ENCODE measurements around the gene ZC3H13.

GRCh38 chr13:45943120-45943519, 109.4 kb downstream of the ZC3H13 start:
- TF ChIP-seq, protein P1, sequence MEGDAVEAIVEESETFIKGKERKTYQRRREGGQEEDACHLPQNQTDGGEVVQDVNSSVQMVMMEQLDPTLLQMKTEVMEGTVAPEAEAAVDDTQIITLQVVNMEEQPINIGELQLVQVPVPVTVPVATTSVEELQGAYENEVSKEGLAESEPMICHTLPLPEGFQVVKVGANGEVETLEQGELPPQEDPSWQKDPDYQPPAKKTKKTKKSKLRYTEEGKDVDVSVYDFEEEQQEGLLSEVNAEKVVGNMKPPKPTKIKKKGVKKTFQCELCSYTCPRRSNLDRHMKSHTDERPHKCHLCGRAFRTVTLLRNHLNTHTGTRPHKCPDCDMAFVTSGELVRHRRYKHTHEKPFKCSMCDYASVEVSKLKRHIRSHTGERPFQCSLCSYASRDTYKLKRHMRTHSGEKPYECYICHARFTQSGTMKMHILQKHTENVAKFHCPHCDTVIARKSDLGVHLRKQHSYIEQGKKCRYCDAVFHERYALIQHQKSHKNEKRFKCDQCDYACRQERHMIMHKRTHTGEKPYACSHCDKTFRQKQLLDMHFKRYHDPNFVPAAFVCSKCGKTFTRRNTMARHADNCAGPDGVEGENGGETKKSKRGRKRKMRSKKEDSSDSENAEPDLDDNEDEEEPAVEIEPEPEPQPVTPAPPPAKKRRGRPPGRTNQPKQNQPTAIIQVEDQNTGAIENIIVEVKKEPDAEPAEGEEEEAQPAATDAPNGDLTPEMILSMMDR (IDR thresholded peaks at IDR 0.05): no peak
- no peak for TF ChIP-seq POLR2AphosphoS5 (IDR thresholded peaks at IDR 0.05; ENCODE audit: insufficient read depth in 1 of 2, low read depth in 1 of 2)

Measured in vagina (tissue), 2 donors.